SK-N-SH treated with all-trans-retinoic acid at 6 μM for 48 hours (cell line): ENCODE data around the gene SIGLEC6.

Experiments
- ARNTL ChIP-seq: fragments of 450-650 bp; formaldehyde crosslinking; IDR thresholded peaks from 2 replicates; pipeline ENCODE4 v1.5.0; 2020; ENCODE audit warnings: low read depth, mild to moderate bottlenecking, moderate library complexity, borderline replicate concordance
- CREB5 ChIP-seq: fragments of 250-450 bp; sonication (Bioruptor Pico); IDR thresholded peaks from 2 replicates; pipeline ENCODE4 v1.5.1; 2020; ENCODE audit warnings: low read depth, mild to moderate bottlenecking, moderate library complexity
- CSDC2 ChIP-seq: fragments of 250-450 bp; sonication (Bioruptor Pico); IDR thresholded peaks from 2 replicates; pipeline ENCODE4 v1.5.0; 2020; ENCODE audit warnings: mild to moderate bottlenecking, moderate library complexity
- GLIS3 ChIP-seq: fragments of 250-450 bp; sonication (Bioruptor Pico); IDR thresholded peaks from 2 replicates; pipeline ENCODE4 v1.5.0; 2020; ENCODE audit warnings: mild to moderate bottlenecking, moderate library complexity
- RARB ChIP-seq: fragments of 250-450 bp; sonication (Bioruptor Pico); IDR thresholded peaks from 2 replicates; pipeline ENCODE4 v1.8.0; 2021; ENCODE audit warnings: mild to moderate bottlenecking, moderate library complexity
- SNAI2 ChIP-seq: fragments of 250-450 bp; sonication (Bioruptor Pico); IDR thresholded peaks from 2 replicates; pipeline ENCODE4 v1.5.0; 2020; ENCODE audit warnings: mild to moderate bottlenecking, moderate library complexity
- TCF4 ChIP-seq: fragments of 250-450 bp; sonication (Bioruptor Pico); IDR thresholded peaks from 2 replicates; pipeline ENCODE4 v1.8.0; 2021; ENCODE audit warnings: mild to moderate bottlenecking, moderate library complexity, borderline replicate concordance
- TOX ChIP-seq: fragments of 250-450 bp; sonication (Bioruptor Pico); IDR thresholded peaks from 2 replicates; pipeline ENCODE4 v1.8.0; 2021; ENCODE audit warnings: mild to moderate bottlenecking, moderate library complexity, borderline replicate concordance
- ZFP3 ChIP-seq: fragments of 250-450 bp; sonication (Bioruptor Pico); IDR thresholded peaks from 2 replicates; pipeline ENCODE4 v1.5.0; 2020; ENCODE audit warnings: mild to moderate bottlenecking, moderate library complexity
- ZNF8 ChIP-seq: fragments of 450-650 bp; formaldehyde crosslinking; IDR thresholded peaks from 2 replicates; pipeline ENCODE4 v1.5.0; 2020; ENCODE audit warnings: mild to moderate bottlenecking, moderate library complexity
- TF ChIP-seq, protein P1 (sequence below): fragments of 250-450 bp; sonication (Bioruptor Pico); IDR thresholded peaks from 2 replicates; pipeline ENCODE4 v1.8.0; 2020; ENCODE audit warnings: mild to moderate bottlenecking, moderate library complexity, borderline replicate concordance
- TF ChIP-seq, protein P2 (sequence below): fragments of 250-450 bp; sonication (Bioruptor Pico); IDR thresholded peaks from 2 replicates; pipeline ENCODE4 v1.5.1; 2021; ENCODE audit warnings: mild to moderate bottlenecking, moderate library complexity

GRCh38 chr19:51477344-51477743, 54.1 kb downstream of the SIGLEC6 start:
- TF ChIP-seq, protein P1, sequence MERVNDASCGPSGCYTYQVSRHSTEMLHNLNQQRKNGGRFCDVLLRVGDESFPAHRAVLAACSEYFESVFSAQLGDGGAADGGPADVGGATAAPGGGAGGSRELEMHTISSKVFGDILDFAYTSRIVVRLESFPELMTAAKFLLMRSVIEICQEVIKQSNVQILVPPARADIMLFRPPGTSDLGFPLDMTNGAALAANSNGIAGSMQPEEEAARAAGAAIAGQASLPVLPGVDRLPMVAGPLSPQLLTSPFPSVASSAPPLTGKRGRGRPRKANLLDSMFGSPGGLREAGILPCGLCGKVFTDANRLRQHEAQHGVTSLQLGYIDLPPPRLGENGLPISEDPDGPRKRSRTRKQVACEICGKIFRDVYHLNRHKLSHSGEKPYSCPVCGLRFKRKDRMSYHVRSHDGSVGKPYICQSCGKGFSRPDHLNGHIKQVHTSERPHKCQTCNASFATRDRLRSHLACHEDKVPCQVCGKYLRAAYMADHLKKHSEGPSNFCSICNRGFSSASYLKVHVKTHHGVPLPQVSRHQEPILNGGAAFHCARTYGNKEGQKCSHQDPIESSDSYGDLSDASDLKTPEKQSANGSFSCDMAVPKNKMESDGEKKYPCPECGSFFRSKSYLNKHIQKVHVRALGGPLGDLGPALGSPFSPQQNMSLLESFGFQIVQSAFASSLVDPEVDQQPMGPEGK, result no peak
- TF ChIP-seq RARB (CRISPR knock-in tag) (no peak), GLIS3 (no peak), CSDC2 (CRISPR knock-in tag) (no peak), SNAI2 (CRISPR knock-in tag) (no peak), ARNTL (CRISPR knock-in tag) (no peak), ZNF8 (CRISPR knock-in tag) (no peak), TOX (CRISPR knock-in tag) (no peak), TCF4 (CRISPR knock-in tag) (no peak), CREB5 (CRISPR knock-in tag) (no peak), ZFP3 (CRISPR knock-in tag) (no peak)
- TF ChIP-seq, protein P2, sequence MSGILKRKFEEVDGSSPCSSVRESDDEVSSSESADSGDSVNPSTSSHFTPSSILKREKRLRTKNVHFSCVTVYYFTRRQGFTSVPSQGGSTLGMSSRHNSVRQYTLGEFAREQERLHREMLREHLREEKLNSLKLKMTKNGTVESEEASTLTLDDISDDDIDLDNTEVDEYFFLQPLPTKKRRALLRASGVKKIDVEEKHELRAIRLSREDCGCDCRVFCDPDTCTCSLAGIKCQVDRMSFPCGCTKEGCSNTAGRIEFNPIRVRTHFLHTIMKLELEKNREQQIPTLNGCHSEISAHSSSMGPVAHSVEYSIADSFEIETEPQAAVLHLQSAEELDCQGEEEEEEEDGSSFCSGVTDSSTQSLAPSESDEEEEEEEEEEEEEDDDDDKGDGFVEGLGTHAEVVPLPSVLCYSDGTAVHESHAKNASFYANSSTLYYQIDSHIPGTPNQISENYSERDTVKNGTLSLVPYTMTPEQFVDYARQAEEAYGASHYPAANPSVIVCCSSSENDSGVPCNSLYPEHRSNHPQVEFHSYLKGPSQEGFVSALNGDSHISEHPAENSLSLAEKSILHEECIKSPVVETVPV, result no peak
